HEK293T (cell line): Measurements from ENCODE around the gene MAP3K10.

ENCODE experiments used
- BHLHE40 ChIP-seq: fragments of 450-650 bp; IDR thresholded peaks from 2 replicates; pipeline ENCODE4 v1.6.1; 2016; ENCODE audit warnings: mild to moderate bottlenecking, moderate library complexity, borderline replicate concordance
- CTBP1 ChIP-seq: fragments of 450-650 bp; IDR thresholded peaks from 2 replicates; pipeline ENCODE4 v1.6.1; 2016; ENCODE audit warnings: borderline replicate concordance
- LEF1 ChIP-seq: fragments of 450-650 bp; IDR thresholded peaks from 2 replicates; pipeline ENCODE4 v1.6.1; 2017; ENCODE audit warnings: mild to moderate bottlenecking, borderline replicate concordance
- SP1 ChIP-seq: fragments of 450-650 bp; IDR thresholded peaks from 2 replicates; pipeline ENCODE4 v1.6.1; 2017
- SUZ12 ChIP-seq: fragments of 450-650 bp; IDR thresholded peaks from 2 replicates; pipeline ENCODE4 v1.6.1; 2016; ENCODE audit warnings: mild to moderate bottlenecking

DNA sequence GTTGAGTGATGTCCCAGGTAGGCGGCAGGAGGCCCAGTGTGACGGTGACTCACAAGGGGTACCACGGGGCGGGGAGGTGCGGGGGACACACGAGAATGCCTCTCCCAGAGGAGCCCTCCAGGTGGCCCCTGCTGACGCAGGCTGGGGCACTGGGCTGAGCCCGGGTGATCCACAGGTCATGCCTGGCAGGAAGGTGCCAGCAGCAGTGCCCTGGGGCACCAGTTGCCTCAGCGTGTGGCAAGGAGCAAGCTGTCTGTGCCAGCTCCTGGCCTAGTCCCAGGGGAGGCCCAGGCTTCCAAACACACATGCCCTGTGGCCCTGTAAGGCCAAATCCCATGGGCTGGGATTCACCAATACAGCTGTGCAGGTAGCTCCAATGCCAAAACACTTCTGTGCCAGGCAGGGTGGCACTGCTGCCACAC is 65.9 kb downstream of the MAP3K10 start:
- no peak for TF ChIP-seq BHLHE40
- TF ChIP-seq CTBP1: no peak
- TF ChIP-seq SUZ12: no peak
- no peak for TF ChIP-seq LEF1
- no peak for TF ChIP-seq SP1
